SK-N-SH (cell line): ENCODE data around the gene COL9A3. TPM values are rescaled to one million over a fixed set of nuclear protein-coding genes. Genes with fewer than 3 reads are reported as not detected.

ENCODE experiments used
- CTCF ChIA-PET: fragments of 300-600, 350-600 bp; formaldehyde crosslinking; extraction: SDS; loops from one replicate; lab custom pipeline; 2021; lab: Yijun Ruan, JAX
- POLR2A ChIA-PET: fragments of 350-600 bp; sonication (Branson Sonifier 250); formaldehyde crosslinking; extraction: SDS; loops from one replicate; lab custom pipeline; 2020; ENCODE audit warnings: antibody characterized with exemption, inconsistent platforms; lab: Yijun Ruan, JAX
- DNase-seq: peaks from one replicate; pipeline ENCODE4 v3.0.0; 2012
- H2AFZ ChIP-seq: fragments of 200-600 bp; sonication (generic); 2 replicates; pipeline ENCODE4 v1.8.1; 2016; ENCODE audit warnings: antibody characterized with exemption, mild to moderate bottlenecking, low read depth
- H3F3A ChIP-seq: fragments of 200-600 bp; sonication (generic); replicated peaks from 2 replicates; pipeline ENCODE3; 2016; ENCODE audit warnings: antibody characterized with exemption, mild to moderate bottlenecking; ENCODE audit not compliant: insufficient read depth
- H3K27ac ChIP-seq, 2 experiments: fragments of 200-500 bp in 1 of 2; fragments of 200-600 bp in 1 of 2; sonication (Bioruptor generic) in 1 of 2; sonication (generic), shearing (Covaris generic) in 1 of 2; 2 replicates each; pipeline versions ENCODE4 v1.5.1 to v1.6.1; 2014 to 2016; ENCODE audit warnings: low read depth in 2 of 2, inconsistent platforms in 1 of 2, low read length in 1 of 2, mild to moderate bottlenecking in 1 of 2, mixed read lengths in 1 of 2
- H3K27me3 ChIP-seq: fragments of 200-600 bp; sonication (generic), shearing (Covaris generic); 2 replicates; pipeline ENCODE4 v1.6.1; 2016; ENCODE audit warnings: mixed run types; ENCODE audit not compliant: insufficient read depth
- H3K36me3 ChIP-seq, 2 experiments: fragments of 200-500 bp in 1 of 2; fragments of 200-600 bp in 1 of 2; sonication (Bioruptor generic) in 1 of 2; sonication (generic) in 1 of 2; replicated peaks in 1 of 2; 2 replicates each; pipeline versions ENCODE3 to v1.5.1; 2014 to 2016; ENCODE audit warnings: low read length in 1 of 2, mild to moderate bottlenecking in 1 of 2; ENCODE audit not compliant: insufficient read depth in 2 of 2, control insufficient read depth in 1 of 2
- H3K4me1 ChIP-seq, 2 experiments: fragments of 200-500 bp in 1 of 2; fragments of 200-600 bp in 1 of 2; sonication (Bioruptor generic) in 1 of 2; sonication (generic), shearing (Covaris generic) in 1 of 2; 2 replicates each; pipeline versions ENCODE4 v1.5.1 to v1.6.1; 2014 to 2016; ENCODE audit warnings: low read depth in 1 of 2, low read length in 1 of 2, mixed run types in 1 of 2; ENCODE audit not compliant: insufficient read depth in 2 of 2, control insufficient read depth in 1 of 2
- H3K4me2 ChIP-seq: fragments of 200-600 bp; sonication (generic), shearing (Covaris generic); 2 replicates; pipeline ENCODE4 v1.6.1; 2017; ENCODE audit warnings: mixed run types
- H3K4me3 ChIP-seq, 2 experiments: fragments of 200-500 bp in 1 of 2; fragments of 200-600 bp in 1 of 2; sonication (Bioruptor generic) in 1 of 2; sonication (generic), shearing (Covaris generic) in 1 of 2; 2 replicates each; pipeline versions ENCODE4 v1.5.1 to v1.8.1; 2014 to 2016; ENCODE audit warnings: low read depth in 2 of 2, inconsistent platforms in 1 of 2, low read length in 1 of 2, mild to moderate bottlenecking in 1 of 2, mixed read lengths in 1 of 2, moderate library complexity in 1 of 2
- H3K79me2 ChIP-seq: fragments of 200-600 bp; sonication (generic); 2 replicates; pipeline ENCODE4 v1.8.1; 2017; ENCODE audit warnings: mild to moderate bottlenecking; ENCODE audit not compliant: insufficient read depth
- H3K9ac ChIP-seq: fragments of 200-600 bp; sonication (generic); 2 replicates; pipeline ENCODE4 v1.6.1; 2017; ENCODE audit warnings: mixed run types
- H3K9me2 ChIP-seq: fragments of 200-600 bp; sonication (generic); 2 replicates; pipeline ENCODE4 v1.6.1; 2017; ENCODE audit warnings: mixed run types
- H3K9me3 ChIP-seq: fragments of 200-600 bp; sonication (generic); 2 replicates; pipeline ENCODE4 v1.6.1; 2017; ENCODE audit warnings: mixed run types, mild to moderate bottlenecking, moderate library complexity
- H4K20me1 ChIP-seq: fragments of 200-600 bp; sonication (generic); 2 replicates; pipeline ENCODE4 v1.6.1; 2017; ENCODE audit warnings: mild to moderate bottlenecking, mixed run types; ENCODE audit not compliant: insufficient read depth
- CHD2 ChIP-seq: fragments of 150-350 bp; IDR thresholded peaks from 2 replicates; pipeline ENCODE4 v1.6.1; 2018; ENCODE audit warnings: low read length; ENCODE audit not compliant: partially characterized antibody
- ELF1 ChIP-seq: IDR thresholded peaks from 2 replicates; pipeline ENCODE4 v1.4.0; 2012
- FOSL2 ChIP-seq: IDR thresholded peaks from 2 replicates; pipeline ENCODE4 v1.4.0; 2012; ENCODE audit warnings: low read depth, mild to moderate bottlenecking, moderate library complexity, borderline replicate concordance
- FOXJ3 ChIP-seq: sonication (generic); formaldehyde crosslinking; IDR thresholded peaks from 2 replicates; pipeline ENCODE4 v1.5.1; 2020; ENCODE audit warnings: mild to moderate bottlenecking, missing genetic modification reagents
- FOXM1 ChIP-seq: IDR thresholded peaks from 2 replicates; pipeline ENCODE4 v1.4.0; 2012; ENCODE audit warnings: low read depth, mild to moderate bottlenecking
- JUND ChIP-seq: IDR thresholded peaks from 2 replicates; pipeline ENCODE4 v1.4.0; 2012
- MEF2A ChIP-seq: IDR thresholded peaks from 2 replicates; pipeline ENCODE4 v1.4.0; 2012; ENCODE audit warnings: low read depth, borderline replicate concordance
- NFIC ChIP-seq: IDR thresholded peaks from 2 replicates; pipeline ENCODE4 v1.4.0; 2012; ENCODE audit warnings: borderline replicate concordance
- NRF1 ChIP-seq: IDR thresholded peaks from 2 replicates; pipeline ENCODE4 v1.6.1; 2012; ENCODE audit warnings: low read depth, mild to moderate bottlenecking, low read length
- RAD21 ChIP-seq: IDR thresholded peaks from 2 replicates; pipeline ENCODE4 v1.6.1; 2012; ENCODE audit warnings: mild to moderate bottlenecking, low read length
- RCOR1 ChIP-seq: fragments of 150-350 bp; IDR thresholded peaks from 2 replicates; pipeline ENCODE4 v1.6.1; 2017; ENCODE audit warnings: antibody characterized with exemption, low read length
- RXRA ChIP-seq: IDR thresholded peaks from 2 replicates; pipeline ENCODE4 v1.4.0; 2012; ENCODE audit warnings: low read depth, mild to moderate bottlenecking, borderline replicate concordance
- SMC3 ChIP-seq: IDR thresholded peaks from 2 replicates; pipeline ENCODE4 v1.6.1; 2012; ENCODE audit warnings: low read depth, low read length, improper control_type of control experiment
- TAF1 ChIP-seq: IDR thresholded peaks from 2 replicates; pipeline ENCODE4 v1.6.1; 2012; ENCODE audit warnings: low read depth, mild to moderate bottlenecking, low read length, moderate library complexity, borderline replicate concordance
- TCF12 ChIP-seq: IDR thresholded peaks from 2 replicates; pipeline ENCODE4 v1.4.0; 2012
- TEAD4 ChIP-seq: IDR thresholded peaks from 2 replicates; pipeline ENCODE4 v1.4.0; 2012; ENCODE audit warnings: mild to moderate bottlenecking, borderline replicate concordance; ENCODE audit not compliant: insufficient read depth
- WGBS: methylation state at CpG from one replicate; pipeline ENCODE4 v1.1.6; 2017; ENCODE audit warnings: low lambda C conversion rate; 5-methylcytosine and 5-hydroxymethylcytosine counted together
- polyA plus RNA-seq, 3 experiments: library from polyadenylated mRNA; depleted of rRNA; stranded (reverse); fragments of >200 nt; gene quantifications; 2 replicates each; pipeline ENCODE4 v1.2.3, GENCODE V29; 2012
- TF ChIP-seq, protein P1 (sequence below): fragments of 200-600 bp; sonication (generic); IDR thresholded peaks from 2 replicates; pipeline ENCODE4 v1.6.1; 2017; ENCODE audit warnings: antibody characterized with exemption, mild to moderate bottlenecking, moderate library complexity
- TF ChIP-seq, protein P2 (sequence below): IDR thresholded peaks from 2 replicates; pipeline ENCODE4 v1.4.0; 2012; ENCODE audit warnings: low read depth, borderline replicate concordance
- TF ChIP-seq, protein P3 (sequence below): IDR thresholded peaks from 2 replicates; pipeline ENCODE4 v1.4.0; 2012; ENCODE audit warnings: low read depth

The COL9A3 gene
- polyA plus RNA-seq, 1 of the 3 experiments (the other 2 are of a cell fraction) = 2.5 TPM

DNA sequence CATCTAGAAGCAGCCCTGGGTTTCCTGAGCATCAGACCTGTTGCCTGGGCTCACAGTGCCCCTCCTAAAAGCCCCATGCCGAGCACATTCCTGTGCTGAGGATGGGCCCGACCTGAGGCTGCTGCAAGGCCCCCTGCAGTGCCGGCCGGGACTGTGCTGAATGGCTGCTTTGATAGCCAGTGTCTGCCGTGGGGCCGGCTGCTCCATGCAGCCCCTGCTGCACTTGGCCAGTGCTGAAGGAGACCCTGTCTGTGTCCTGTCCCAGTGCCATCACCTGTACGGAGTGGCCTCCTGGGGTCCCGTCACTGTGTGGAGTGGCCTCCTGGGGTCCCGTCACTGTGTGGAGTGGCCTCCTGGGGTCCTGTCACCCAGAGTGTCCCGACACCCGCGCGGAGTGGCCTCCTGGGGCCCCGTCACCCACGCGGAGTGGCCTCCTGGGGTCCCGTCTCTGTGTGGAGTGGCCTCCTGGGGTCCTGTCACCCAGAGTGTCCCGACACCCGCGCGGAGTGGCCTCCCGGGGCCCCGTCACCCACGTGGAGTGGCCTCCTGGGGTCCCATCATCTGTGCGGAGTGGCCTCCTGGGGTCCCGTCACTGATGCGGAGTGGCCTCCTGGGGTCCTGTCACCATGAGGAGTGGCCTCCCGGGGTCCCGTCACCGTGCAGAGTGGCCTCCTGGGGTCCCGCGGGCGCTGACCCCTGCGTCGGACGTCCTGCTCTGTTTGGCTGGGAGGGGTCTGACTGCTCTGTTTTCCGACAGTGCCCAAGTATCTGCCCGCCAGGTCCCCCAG, 7.0 kb downstream of the COL9A3 start:
- H3K9me3 ChIP-seq = no peaks in the 10 kb centered on the region
- H4K20me1 ChIP-seq = no peaks in the 10 kb centered on the region
- no peaks in the 10 kb centered on the region for H3K36me3 ChIP-seq
- 0 out of 2 replicates have a peak overlapping the region, but pooled peaks have one; percentile 74 for H3K4me2 ChIP-seq
- POLR2A ChIA-PET = no interaction called here
- peaks cover 11 to 49% of the 10 kb centered on the region in 2 experiments; a peak in 3 of 4 replicates for H3K4me1 ChIP-seq
- CTCF ChIA-PET = interaction anchor here (0.9 to 2.6 kb wide), 17 partner anchors 9 to 185 kb away, joined by 3 to 40 read pairs (median 8); partner anchors contain the start of genes BHLHE23, DIDO1, MRGBP and TCFL5
- peak overlapping the region in 1 of 2 experiments; percentile 17; a peak in 1 of 4 replicates for H3K27ac ChIP-seq
- TF ChIP-seq RXRA (no peak), TCF12 (no peak), NRF1 (no peak), FOXJ3 (CRISPR knock-in tag) (no peak), FOSL2 (no peak), NFIC (no peak), TAF1 (no peak), JUND (no peak), FOXM1 (no peak), ELF1 (no peak), MEF2A (no peak), RCOR1 (no peak), SMC3 (no peak), TEAD4 (no peak), RAD21 (no peak), CHD2 (no peak)
- TF ChIP-seq, protein P1, sequence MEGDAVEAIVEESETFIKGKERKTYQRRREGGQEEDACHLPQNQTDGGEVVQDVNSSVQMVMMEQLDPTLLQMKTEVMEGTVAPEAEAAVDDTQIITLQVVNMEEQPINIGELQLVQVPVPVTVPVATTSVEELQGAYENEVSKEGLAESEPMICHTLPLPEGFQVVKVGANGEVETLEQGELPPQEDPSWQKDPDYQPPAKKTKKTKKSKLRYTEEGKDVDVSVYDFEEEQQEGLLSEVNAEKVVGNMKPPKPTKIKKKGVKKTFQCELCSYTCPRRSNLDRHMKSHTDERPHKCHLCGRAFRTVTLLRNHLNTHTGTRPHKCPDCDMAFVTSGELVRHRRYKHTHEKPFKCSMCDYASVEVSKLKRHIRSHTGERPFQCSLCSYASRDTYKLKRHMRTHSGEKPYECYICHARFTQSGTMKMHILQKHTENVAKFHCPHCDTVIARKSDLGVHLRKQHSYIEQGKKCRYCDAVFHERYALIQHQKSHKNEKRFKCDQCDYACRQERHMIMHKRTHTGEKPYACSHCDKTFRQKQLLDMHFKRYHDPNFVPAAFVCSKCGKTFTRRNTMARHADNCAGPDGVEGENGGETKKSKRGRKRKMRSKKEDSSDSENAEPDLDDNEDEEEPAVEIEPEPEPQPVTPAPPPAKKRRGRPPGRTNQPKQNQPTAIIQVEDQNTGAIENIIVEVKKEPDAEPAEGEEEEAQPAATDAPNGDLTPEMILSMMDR = no peak
- TF ChIP-seq, protein P2, sequence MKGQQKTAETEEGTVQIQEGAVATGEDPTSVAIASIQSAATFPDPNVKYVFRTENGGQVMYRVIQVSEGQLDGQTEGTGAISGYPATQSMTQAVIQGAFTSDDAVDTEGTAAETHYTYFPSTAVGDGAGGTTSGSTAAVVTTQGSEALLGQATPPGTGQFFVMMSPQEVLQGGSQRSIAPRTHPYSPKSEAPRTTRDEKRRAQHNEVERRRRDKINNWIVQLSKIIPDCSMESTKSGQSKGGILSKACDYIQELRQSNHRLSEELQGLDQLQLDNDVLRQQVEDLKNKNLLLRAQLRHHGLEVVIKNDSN = no peak
- TF ChIP-seq, protein P3, sequence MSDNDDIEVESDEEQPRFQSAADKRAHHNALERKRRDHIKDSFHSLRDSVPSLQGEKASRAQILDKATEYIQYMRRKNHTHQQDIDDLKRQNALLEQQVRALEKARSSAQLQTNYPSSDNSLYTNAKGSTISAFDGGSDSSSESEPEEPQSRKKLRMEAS = no peak
- TF ChIP-seq, all 33 proteins: peak for 0
- WGBS = 95% methylated on average over 13 of the region's 38 CpGs
- no peaks in the 10 kb centered on the region for H3K27me3 ChIP-seq
- H3K9me2 ChIP-seq = no peaks in the 10 kb centered on the region
- H3K9ac ChIP-seq = no peak overlapping the region
- no peak overlapping the region for H3K4me3 ChIP-seq
- H3F3A ChIP-seq = peaks cover 8% of the 10 kb centered on the region
- H2AFZ ChIP-seq = no peak overlapping the region
- DNase-seq = no peak
- H3K79me2 ChIP-seq = no peaks in the 10 kb centered on the region
